Measurements from ENCODE around the gene MLIP.

GRCh38 chr6:54294965-54295532 is 183.8 kb downstream of the MLIP start:
- TF ChIP-seq BHLHE40 (IDR thresholded peaks at IDR 0.05; ENCODE audit: borderline replicate concordance) (no peak), SUZ12 (IDR thresholded peaks at IDR 0.05) (no peak), SP1 (IDR thresholded peaks at IDR 0.05) (no peak), L3MBTL2 (conservative IDR thresholded peaks at IDR 0.05) (no peak), TARDBP (IDR thresholded peaks at IDR 0.05) (no peak), ZNF384 (IDR thresholded peaks at IDR 0.05) (no peak)
